H9 (cell line): ENCODE data around the gene RNPS1. TPM values are rescaled to one million over a fixed set of nuclear protein-coding genes. Genes with fewer than 3 reads are reported as not detected.

Experiments used
- DNase-seq: peaks from one replicate; pipeline ENCODE4 v3.0.0-alpha.2; 2017
- H2AFZ ChIP-seq: one replicate; pipeline ENCODE4 v1.6.1; 2013; ENCODE audit warnings: mild to moderate bottlenecking, low read length, control low read depth, moderate library complexity
- H2AK5ac ChIP-seq: 2 replicates; pipeline ENCODE4 v1.6.1; 2013; ENCODE audit warnings: low read length, control low read depth, mixed read lengths; ENCODE audit not compliant: insufficient read length
- H2BK120ac ChIP-seq: one replicate; pipeline ENCODE4 v1.6.1; 2013; ENCODE audit warnings: low read depth, mild to moderate bottlenecking, low read length, control low read depth, inconsistent platforms; ENCODE audit not compliant: poor library complexity, severe bottlenecking
- H2BK12ac ChIP-seq: 2 replicates; pipeline ENCODE4 v1.6.1; 2013; ENCODE audit warnings: low read length, control low read depth, mixed read lengths, low read depth; ENCODE audit not compliant: insufficient read length
- H2BK15ac ChIP-seq: 2 replicates; pipeline ENCODE4 v1.6.1; 2013; ENCODE audit warnings: low read depth, low read length, control low read depth
- H2BK20ac ChIP-seq: one replicate; pipeline ENCODE4 v1.6.1; 2013; ENCODE audit warnings: low read depth, mild to moderate bottlenecking, low read length, control low read depth, inconsistent platforms; ENCODE audit not compliant: poor library complexity, severe bottlenecking
- H2BK5ac ChIP-seq: 2 replicates; pipeline ENCODE4 v1.6.1; 2013; ENCODE audit warnings: low read length, control low read depth, mixed read lengths; ENCODE audit not compliant: insufficient read length
- H3K14ac ChIP-seq: 2 replicates; pipeline ENCODE4 v1.6.1; 2013; ENCODE audit warnings: low read length, control low read depth; ENCODE audit not compliant: insufficient read depth
- H3K18ac ChIP-seq: 2 replicates; pipeline ENCODE4 v1.6.1; 2013; ENCODE audit warnings: low read depth, mild to moderate bottlenecking, mixed read lengths, low read length, control low read depth; ENCODE audit not compliant: insufficient read length
- H3K23ac ChIP-seq: 2 replicates; pipeline ENCODE4 v1.6.1; 2013; ENCODE audit warnings: low read length, control low read depth, mixed read lengths, low read depth; ENCODE audit not compliant: insufficient read length
- H3K23me2 ChIP-seq: 2 replicates; pipeline ENCODE4 v1.6.1; 2013; ENCODE audit warnings: low read depth, mild to moderate bottlenecking, mixed read lengths, low read length, control low read depth; ENCODE audit not compliant: insufficient read length, poor library complexity, severe bottlenecking
- H3K27ac ChIP-seq: 2 replicates; pipeline ENCODE4 v1.5.1; 2013; ENCODE audit warnings: low read length, control low read depth, mixed read lengths, low read depth; ENCODE audit not compliant: insufficient read length
- H3K27me3 ChIP-seq: 2 replicates; pipeline ENCODE4 v1.6.1; 2013; ENCODE audit warnings: low read length, control low read depth, inconsistent platforms; ENCODE audit not compliant: insufficient read depth
- H3K4ac ChIP-seq: 2 replicates; pipeline ENCODE4 v1.6.1; 2013; ENCODE audit warnings: low read depth, mild to moderate bottlenecking, control low read depth, inconsistent platforms, low read length, moderate library complexity
- H3K4me1 ChIP-seq: 2 replicates; pipeline ENCODE4 v1.6.1; 2013; ENCODE audit warnings: low read length, control low read depth, inconsistent platforms; ENCODE audit not compliant: insufficient read depth
- H3K4me2 ChIP-seq: 2 replicates; pipeline ENCODE4 v1.6.1; 2013; ENCODE audit warnings: low read length, control low read depth, mixed read lengths; ENCODE audit not compliant: insufficient read length, insufficient read depth
- H3K56ac ChIP-seq: 2 replicates; pipeline ENCODE4 v1.6.1; 2013; ENCODE audit warnings: low read depth, mild to moderate bottlenecking, mixed read lengths, low read length, control low read depth; ENCODE audit not compliant: insufficient read length
- H3K79me1 ChIP-seq: 2 replicates; pipeline ENCODE4 v1.6.1; 2013; ENCODE audit warnings: low read depth, mild to moderate bottlenecking, moderate library complexity, low read length, control low read depth, inconsistent platforms; ENCODE audit not compliant: insufficient read depth, poor library complexity, severe bottlenecking
- H3K79me2 ChIP-seq: 2 replicates; pipeline ENCODE4 v1.6.1; 2013; ENCODE audit warnings: low read length, control low read depth, inconsistent platforms; ENCODE audit not compliant: insufficient read depth
- H3K9ac ChIP-seq: 2 replicates; pipeline ENCODE4 v1.6.1; 2013; ENCODE audit warnings: low read length, control low read depth, mixed read lengths; ENCODE audit not compliant: insufficient read length; ENCODE audit errors: extremely low read depth
- H3K9me3 ChIP-seq: one replicate; pipeline ENCODE4 v1.6.1; 2013; ENCODE audit warnings: low read depth, low read length, inconsistent platforms; ENCODE audit not compliant: control insufficient read depth
- H3T11ph ChIP-seq: one replicate; pipeline ENCODE4 v1.6.1; 2013; ENCODE audit warnings: mild to moderate bottlenecking, low read length, control low read depth, inconsistent platforms
- H4K20me1 ChIP-seq: one replicate; pipeline ENCODE4 v1.6.1; 2013; ENCODE audit not compliant: control insufficient read depth, insufficient read length, insufficient read depth
- H4K5ac ChIP-seq: 2 replicates; pipeline ENCODE4 v1.6.1; 2013; ENCODE audit warnings: low read depth, mild to moderate bottlenecking, mixed read lengths, low read length, control low read depth; ENCODE audit not compliant: insufficient read length
- H4K8ac ChIP-seq: replicated peaks from 2 replicates; pipeline ENCODE4 v1.6.1; 2013; ENCODE audit warnings: low read length, control low read depth, mixed read lengths, low read depth; ENCODE audit not compliant: insufficient read length
- H4K91ac ChIP-seq: 2 replicates; pipeline ENCODE4 v1.6.1; 2013; ENCODE audit warnings: low read depth, mild to moderate bottlenecking, moderate library complexity, mixed read lengths, low read length, control low read depth; ENCODE audit not compliant: insufficient read length
- H3K27ac Mint-ChIP-seq, 3 experiments: 2 replicates in 2 of 3; 3 replicates in 1 of 3; pipeline ENCODE4 v1.8.0; 2020 to 2021; ENCODE audit warnings: mixed read lengths in 3 of 3, mild to moderate bottlenecking in 1 of 3, moderate library complexity in 1 of 3
- H3K27me3 Mint-ChIP-seq: 2 replicates; pipeline ENCODE4 v1.8.0; 2021; ENCODE audit warnings: low read depth, mild to moderate bottlenecking, moderate library complexity, mixed read lengths
- H3K36me3 Mint-ChIP-seq, 3 experiments: 2 replicates in 2 of 3; 3 replicates in 1 of 3; pipeline ENCODE4 v1.8.0; 2020 to 2021; ENCODE audit warnings: low read depth in 3 of 3, mixed read lengths in 3 of 3; ENCODE audit not compliant: insufficient read depth in 1 of 3
- H3K4me1 Mint-ChIP-seq, 2 experiments: 2 replicates each; pipeline ENCODE4 v1.8.0; 2020; ENCODE audit warnings: mixed read lengths in 2 of 2
- H3K4me3 Mint-ChIP-seq, 2 experiments: 2 replicates in 1 of 2; 3 replicates in 1 of 2; pipeline ENCODE4 v1.8.0; 2020 to 2021; ENCODE audit warnings: mild to moderate bottlenecking in 2 of 2, mixed read lengths in 2 of 2, moderate library complexity in 1 of 2
- H3K9me3 Mint-ChIP-seq, 2 experiments: 2 replicates in 1 of 2; 3 replicates in 1 of 2; pipeline ENCODE4 v1.8.0; 2020; ENCODE audit warnings: mild to moderate bottlenecking in 2 of 2, mixed read lengths in 2 of 2, moderate library complexity in 1 of 2
- WGBS: extraction: QIAGEN DNeasy Blood & Tissue Kit; methylation state at CpG from one replicate; pipeline ENCODE4 v1.1.7; 2013; ENCODE audit warnings: missing lambda C conversion rate, low lambda C conversion rate, mixed read lengths; ENCODE audit not compliant: insufficient read length; ENCODE audit errors: extremely low coverage; 5-methylcytosine and 5-hydroxymethylcytosine counted together
- total RNA-seq: library from RNA; stranded (reverse); gene quantifications from 2 replicates; pipeline ENCODE4 v1.2.1, GENCODE V29; 2021
- TF ChIP-seq, protein P1 (sequence below): fragments of 200-600 bp; sonication (generic); conservative IDR thresholded peaks from 3 replicates; pipeline ENCODE4 v1.8.0; 2021; ENCODE audit warnings: antibody characterized with exemption, mild to moderate bottlenecking

Gene RNPS1
- total RNA-seq, 1 experiment from 2014 or later: 384 TPM

GRCh38 chr16:2288726-2289125 lies 20.8 kb upstream of the RNPS1 start:
- Histone ChIP-seq H3K79me2 (no peaks in the 10 kb centered on the region), H3K23ac (no peak overlapping the region), H3K14ac (no peak overlapping the region), H3K4me1 (no peaks in the 10 kb centered on the region), H3K9ac (no peak overlapping the region), H2BK20ac (no peak overlapping the region), H3K9me3 (no peaks in the 10 kb centered on the region), H3K27ac (no peak overlapping the region), H2BK12ac (no peak overlapping the region), H4K20me1 (no peaks in the 10 kb centered on the region), H4K5ac (no peak overlapping the region), H4K91ac (no peak overlapping the region), H3K79me1 (no peaks in the 10 kb centered on the region), H2AFZ (no peak overlapping the region), H3T11ph (no peak overlapping the region), H3K18ac (no peak overlapping the region), H2BK15ac (no peak overlapping the region), H3K27me3 (no peaks in the 10 kb centered on the region), H3K4me2 (no peak overlapping the region), H3K23me2 (no peaks in the 10 kb centered on the region), H4K8ac (no peak overlapping the region), H3K4ac (no peak overlapping the region), H2AK5ac (no peak overlapping the region), H2BK120ac (no peak overlapping the region), H2BK5ac (no peak overlapping the region), H3K56ac (no peak overlapping the region)
- 0 out of 7 replicates have a peak overlapping the region, but pooled peaks of 1 of the 3 experiments have one; percentile 48 for H3K27ac Mint-ChIP-seq
- H3K9me3 Mint-ChIP-seq: no peaks in the 10 kb centered on the region
- WGBS: no CpG with 5 or more reads among the region's 8 CpGs
- 0 out of 4 replicates have a peak, but pooled peaks cover 0 to 3% of the 10 kb centered on the region in 2 experiments for H3K4me1 Mint-ChIP-seq
- no peaks in the 10 kb centered on the region for H3K36me3 Mint-ChIP-seq
- H3K27me3 Mint-ChIP-seq: no peaks in the 10 kb centered on the region; the same call in 1 of the 2 replicates
- TF ChIP-seq, protein P1, sequence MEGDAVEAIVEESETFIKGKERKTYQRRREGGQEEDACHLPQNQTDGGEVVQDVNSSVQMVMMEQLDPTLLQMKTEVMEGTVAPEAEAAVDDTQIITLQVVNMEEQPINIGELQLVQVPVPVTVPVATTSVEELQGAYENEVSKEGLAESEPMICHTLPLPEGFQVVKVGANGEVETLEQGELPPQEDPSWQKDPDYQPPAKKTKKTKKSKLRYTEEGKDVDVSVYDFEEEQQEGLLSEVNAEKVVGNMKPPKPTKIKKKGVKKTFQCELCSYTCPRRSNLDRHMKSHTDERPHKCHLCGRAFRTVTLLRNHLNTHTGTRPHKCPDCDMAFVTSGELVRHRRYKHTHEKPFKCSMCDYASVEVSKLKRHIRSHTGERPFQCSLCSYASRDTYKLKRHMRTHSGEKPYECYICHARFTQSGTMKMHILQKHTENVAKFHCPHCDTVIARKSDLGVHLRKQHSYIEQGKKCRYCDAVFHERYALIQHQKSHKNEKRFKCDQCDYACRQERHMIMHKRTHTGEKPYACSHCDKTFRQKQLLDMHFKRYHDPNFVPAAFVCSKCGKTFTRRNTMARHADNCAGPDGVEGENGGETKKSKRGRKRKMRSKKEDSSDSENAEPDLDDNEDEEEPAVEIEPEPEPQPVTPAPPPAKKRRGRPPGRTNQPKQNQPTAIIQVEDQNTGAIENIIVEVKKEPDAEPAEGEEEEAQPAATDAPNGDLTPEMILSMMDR: no peak
- H3K4me3 Mint-ChIP-seq: no peak overlapping the region
- peak; percentile 22 for DNase-seq
